Fibroblast of villous mesenchyme (primary cell): ENCODE results near the gene TLL2. TPM values are rescaled to one million over a fixed set of nuclear protein-coding genes. Genes with fewer than 3 reads are reported as not detected.

Source experiments
- DNase-seq: peaks from one replicate; pipeline ENCODE4 v3.0.0-alpha.2; 2010; ENCODE audit warnings: low read depth
- H3K4me3 ChIP-seq: 2 replicates; pipeline ENCODE4 v1.5.1; 2011; ENCODE audit warnings: low read depth, mild to moderate bottlenecking, low read length
- CTCF ChIP-seq: IDR thresholded peaks from 2 replicates; pipeline ENCODE4 v1.5.1; 2012; ENCODE audit warnings: low read depth, mild to moderate bottlenecking, low read length; ENCODE audit not compliant: insufficient read depth
- total RNA-seq: library from RNA; depleted of rRNA; stranded (reverse); fragments of >200 nt; gene quantifications from 2 replicates; pipeline ENCODE4 v1.2.3, GENCODE V29; 2012

TLL2 gene
- total RNA-seq, 1 donor: under 0.01 TPM

DNA sequence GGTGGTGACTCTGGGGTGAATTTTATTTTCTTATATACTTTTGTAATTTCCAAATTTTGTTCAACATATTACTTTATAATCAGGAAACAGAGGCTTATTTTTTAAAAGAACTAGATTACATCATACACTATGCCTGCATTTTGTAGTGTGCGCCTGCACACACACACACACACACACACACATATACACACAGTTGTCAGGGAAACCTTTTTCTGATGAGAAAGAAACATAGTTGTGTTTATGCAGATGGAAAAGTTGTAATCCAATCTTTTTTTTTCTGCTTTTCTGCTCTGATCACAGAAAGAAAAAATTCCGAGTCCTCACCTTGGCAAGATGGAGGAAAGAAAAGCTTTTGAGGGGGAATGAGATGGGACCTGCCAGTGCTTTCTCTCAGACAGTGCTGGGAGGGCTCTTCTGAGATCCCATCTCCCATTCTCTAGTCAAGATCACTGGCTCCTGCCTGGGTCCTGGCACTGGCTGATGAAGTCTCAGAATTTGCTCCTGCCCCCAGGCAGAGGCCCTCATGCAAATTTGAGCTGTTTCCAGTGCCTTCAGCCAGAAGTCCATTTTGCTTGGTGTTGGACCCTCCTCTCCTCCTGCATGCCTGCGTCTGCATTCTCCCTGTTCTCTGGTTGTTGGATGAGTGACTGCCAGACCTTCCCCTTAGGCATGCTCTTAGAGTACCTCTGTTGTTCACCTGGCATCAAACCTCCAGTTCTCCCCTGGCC, 59.7 kb downstream of the TLL2 start:
- no peak overlapping the region for H3K4me3 ChIP-seq
- no peak for DNase-seq
- TF ChIP-seq CTCF: no peak

DNA sequence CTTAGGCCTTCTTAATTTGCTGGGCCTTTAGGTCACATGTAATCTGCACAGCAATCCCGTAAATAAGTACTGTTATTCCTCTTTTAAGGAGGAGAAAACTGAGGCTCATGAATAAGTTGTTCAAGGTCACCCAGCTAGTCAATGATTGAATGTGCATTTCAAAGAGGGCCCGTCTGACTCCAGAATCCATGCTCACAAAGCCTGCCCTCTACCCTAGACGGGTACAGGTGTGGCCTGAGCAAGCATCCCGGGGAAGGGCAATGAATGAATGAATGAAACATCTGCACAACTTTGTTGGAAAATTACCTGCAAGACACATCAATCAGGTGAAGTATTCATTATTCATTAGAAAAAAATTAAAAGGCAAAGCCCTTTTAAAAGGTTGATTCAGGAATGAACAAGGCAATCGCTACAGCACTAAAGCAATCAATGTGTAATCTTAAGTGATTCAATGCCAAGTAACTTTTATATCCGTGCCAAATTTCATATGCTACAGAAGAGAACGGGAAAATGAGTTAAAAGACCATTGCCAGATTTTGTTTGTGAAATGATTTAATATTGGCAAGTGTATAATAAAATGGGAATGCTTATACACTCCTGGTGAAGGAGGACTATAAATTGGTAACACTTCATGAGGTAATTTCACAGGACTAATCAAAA, 61.1 kb downstream of the TLL2 start:
- H3K4me3 ChIP-seq: no peak overlapping the region
- TF ChIP-seq CTCF: no peak
- no peak for DNase-seq

DNA sequence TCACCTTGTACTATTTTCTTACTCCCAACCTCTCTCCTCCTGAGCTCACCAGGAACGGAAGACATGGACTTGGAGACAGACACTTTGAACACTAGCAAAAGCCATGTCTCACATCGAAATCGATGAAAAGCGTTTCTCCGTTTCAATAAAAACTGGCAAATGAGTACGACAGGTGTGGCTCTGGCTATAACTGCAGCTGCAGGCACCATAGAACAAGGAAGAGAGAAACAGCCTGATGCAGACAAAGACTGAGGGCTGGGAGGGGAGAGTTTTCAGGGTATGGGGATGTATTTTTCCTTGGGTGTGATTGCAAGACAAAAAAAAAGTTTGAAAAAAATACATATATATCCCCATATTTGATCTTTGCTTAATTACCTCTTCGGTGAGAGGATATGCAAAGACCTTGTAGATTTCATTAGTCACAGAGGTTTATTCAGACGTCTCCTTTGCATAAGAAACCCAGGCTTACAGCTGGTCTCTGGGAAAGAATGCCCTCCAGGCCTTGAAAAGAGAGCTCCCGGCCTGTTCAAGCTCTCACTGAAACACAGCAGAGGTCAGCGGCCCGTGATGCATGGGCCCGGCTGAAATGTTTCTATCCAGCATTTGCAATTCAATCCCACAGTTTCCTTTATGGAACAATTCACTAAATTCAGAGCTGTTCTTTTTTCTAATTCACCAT, 63.1 kb downstream of the TLL2 start:
- H3K4me3 ChIP-seq: no peak overlapping the region
- no peak for DNase-seq
- no peak for TF ChIP-seq CTCF

GRCh38 chr10:96448558-96448957, 65.2 kb downstream of the TLL2 start:
- DNase-seq: no peak
- no peak for TF ChIP-seq CTCF
- no peak overlapping the region for H3K4me3 ChIP-seq

DNA sequence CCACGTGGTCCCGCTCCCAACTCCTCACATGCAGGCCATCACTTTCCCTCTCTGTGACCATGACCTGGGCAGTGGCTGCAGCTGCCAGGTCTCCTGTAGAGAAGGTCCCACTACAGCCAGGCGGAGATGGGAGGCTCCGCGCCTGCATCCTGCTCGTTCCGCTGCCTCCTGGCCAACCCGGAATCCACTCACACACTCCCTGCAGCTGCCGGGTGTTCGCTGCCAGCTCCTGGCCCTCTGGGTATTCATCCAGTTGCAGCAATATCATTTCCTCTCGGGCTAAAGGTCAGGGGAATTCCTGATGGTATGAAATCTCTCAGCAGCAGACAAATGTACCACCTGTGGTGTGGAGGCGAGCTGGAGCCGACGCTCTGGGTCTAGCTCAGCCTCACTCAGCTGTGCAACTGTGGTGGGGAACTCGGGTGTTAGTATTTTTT, 65.7 kb downstream of the TLL2 start:
- no peak overlapping the region for H3K4me3 ChIP-seq
- no peak for TF ChIP-seq CTCF
- no peak for DNase-seq

GRCh38 chr10:96446966-96447596, 66.6 kb downstream of the TLL2 start:
- no peak for DNase-seq
- H3K4me3 ChIP-seq: no peak overlapping the region
- TF ChIP-seq CTCF: no peak
